Measurements from ENCODE around the gene AOX1.
"Not testable (repeated sequence)": the region's sequence is repeated elsewhere in the genome, so short reads cannot be mapped to it uniquely, and the experiment has no call there.

The AOX1 gene

GRCh38 chr2:200702044-200702443 is 116.2 kb downstream of the AOX1 start:
- no peak for DNase-seq (ENCODE audit: low read depth)

DNA sequence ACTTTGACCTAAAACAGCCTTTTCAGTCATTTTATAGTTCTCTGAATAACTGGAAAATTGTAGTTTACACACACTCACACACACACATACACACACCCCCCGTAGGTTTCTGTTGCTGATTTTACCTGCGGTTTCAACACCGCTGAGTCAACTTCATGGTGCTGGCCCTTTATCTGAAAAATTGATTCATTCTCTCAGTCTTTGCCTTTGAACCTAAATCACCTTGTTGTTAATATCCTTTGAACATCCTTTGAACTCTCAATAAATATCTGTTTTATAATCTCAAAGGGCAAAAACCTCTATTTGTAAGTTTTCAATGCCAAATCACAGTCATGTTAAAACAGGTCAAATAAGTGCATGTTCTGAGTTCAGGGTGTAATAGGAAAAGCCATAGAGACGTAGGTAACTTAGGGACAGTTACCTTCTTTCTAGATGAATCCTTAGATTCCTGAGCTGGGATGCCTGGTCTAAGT is 116.9 kb downstream of the AOX1 start:
- DNase-seq (ENCODE audit: low read depth) = no peak

DNA sequence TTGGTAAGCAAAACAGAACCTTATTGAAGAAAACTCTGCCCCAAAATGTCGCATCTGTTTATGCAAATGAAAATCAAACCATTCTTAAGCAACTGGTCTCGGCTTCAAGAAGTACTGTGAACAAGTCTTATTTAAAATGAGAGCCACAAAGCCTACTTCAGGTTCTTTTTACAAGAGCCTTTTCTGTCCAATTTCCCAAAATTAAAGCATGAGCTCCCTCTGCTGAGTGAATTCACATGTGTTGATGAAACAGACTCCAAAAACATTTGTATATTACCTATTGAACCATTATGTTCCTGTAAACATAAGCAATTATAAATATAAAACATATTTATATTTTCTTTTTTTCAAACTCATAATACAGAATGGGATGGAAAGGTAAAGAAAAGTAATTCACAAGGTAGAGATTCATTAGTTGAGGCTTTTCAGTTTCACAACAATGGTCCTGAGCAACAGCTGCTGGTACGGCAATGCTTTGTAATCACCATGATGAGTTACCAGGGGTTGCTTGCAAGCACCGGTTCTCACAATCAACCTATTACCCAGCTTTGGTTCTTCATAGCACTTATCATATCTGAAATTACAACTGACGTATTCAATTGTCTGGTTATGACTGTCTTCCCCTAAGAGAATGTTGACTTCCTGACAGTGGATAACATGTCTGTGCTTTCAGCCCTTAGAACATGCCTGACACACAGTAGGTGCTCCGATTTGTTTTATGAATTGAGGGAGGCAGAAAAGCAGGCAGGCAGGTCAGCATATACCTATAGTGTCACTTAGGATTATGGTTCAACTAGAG is 117.5 kb downstream of the AOX1 start:
- DNase-seq (ENCODE audit: low read depth) = no peak

DNA sequence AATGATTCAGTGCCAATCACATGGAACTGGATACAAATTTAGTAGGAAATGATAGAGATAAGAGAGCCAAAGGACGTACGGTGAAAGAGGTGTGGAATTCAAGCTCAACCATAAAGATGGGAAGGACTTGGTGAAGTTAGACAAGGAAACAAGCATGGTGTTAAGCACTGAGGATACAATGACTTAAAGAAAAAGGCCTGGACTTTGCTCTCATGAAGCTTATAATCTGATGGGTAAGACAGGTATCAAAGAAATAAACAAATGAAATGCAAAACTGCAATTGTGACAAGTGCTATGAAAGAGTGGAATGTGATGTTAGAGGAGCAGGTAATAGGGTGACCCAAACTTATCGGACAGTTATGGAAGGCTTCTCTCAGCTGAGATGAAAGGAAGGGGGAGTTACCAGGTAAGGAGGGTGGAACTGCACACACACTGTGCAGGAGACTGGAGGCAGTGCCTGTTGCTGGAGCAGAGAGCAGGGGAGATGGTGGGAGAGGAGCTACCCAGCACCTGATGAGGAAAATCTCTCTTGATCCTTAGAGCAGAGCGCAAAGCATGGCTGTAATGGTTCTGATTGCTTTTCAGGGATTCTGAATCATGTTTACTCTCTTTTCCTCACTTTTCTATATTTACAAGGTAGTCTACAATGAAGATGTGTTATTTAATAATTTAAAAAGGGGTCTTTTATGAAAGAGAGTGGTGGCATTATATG is 118.3 kb downstream of the AOX1 start:
- DNase-seq (ENCODE audit: low read depth) = no peak

- no peak for DNase-seq (ENCODE audit: low read depth)
Measured at GRCh38 chr2:200705305-200706041, 119.7 kb downstream of the AOX1 start.

- DNase-seq (ENCODE audit: low read depth) = no peak
Measured at GRCh38 chr2:200708943-200709342, 123.1 kb downstream of the AOX1 start.

DNA sequence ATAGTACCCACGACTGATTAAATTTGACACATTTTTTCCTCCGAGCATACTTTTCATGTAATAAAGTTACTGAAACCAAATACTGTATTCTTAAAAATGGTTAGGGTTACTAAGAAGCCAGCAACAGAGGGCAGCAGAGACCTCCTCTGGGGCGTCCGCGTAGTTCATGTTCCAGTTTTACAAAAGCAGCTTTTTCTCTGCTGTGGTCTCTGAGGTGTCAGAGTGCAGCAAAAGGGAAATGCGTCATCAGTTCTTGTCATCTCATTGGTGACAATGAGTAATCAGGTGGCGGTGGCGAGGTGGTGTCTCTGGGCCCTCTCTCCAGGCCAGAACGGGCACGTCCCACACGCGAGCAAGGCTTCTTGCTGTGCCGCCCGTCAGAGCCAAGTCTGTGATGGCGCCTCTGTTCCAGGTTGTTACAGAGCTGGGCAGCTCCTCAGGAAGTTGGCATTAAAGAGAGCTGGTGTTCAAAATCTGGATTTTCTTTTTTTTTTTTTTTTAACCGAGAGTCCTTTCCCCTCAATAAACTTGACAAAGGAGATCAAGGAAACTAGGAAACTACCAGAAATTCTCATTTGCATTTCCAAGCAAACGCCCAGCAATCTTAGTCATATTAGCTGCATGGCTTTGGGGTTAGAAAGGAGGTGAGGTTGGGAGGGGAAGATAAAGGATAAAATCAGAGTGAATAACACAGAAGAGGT is 127.3 kb downstream of the AOX1 start:
- DNase-seq (ENCODE audit: low read depth) = peak; percentile 86

DNA sequence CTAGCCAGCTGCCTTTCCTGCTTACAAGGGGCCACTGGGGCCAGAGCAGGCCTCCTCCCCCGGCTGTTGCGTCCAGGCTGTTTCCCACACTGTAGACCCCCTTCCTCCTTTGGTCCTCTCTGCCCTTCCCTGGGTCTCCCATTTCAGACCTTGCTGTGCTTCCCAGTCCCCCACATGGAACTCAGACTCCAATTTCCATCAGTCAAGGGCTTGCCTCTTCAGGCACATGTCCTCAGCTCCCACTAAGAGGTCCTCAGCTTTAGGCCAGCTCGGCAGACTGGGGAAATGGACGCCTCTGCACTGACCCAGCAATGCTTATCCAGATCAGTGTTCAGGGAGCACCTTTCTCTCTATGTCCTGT is 127.9 kb downstream of the AOX1 start:
- DNase-seq (ENCODE audit: low read depth) = no peak

DNA sequence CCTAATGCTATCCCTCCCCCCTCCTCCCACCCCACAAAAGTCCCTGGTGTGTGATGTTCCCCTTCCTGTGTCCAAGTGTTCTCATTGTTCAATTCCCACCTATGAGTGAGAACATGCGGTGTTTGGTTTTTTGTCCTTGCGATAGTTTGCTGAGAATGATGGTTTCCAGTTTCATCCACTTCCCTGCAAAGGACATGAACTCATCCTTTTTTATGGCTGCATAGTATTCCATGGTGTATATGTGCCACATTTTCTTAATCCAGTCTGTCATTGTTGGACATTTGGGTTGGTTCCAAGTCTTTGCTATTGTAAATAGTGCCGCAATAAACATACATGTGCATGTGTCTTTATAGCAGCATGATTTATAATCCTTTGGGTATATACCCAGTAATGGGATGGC is 129.2 kb downstream of the AOX1 start:
- not testable (repeated sequence) for DNase-seq (ENCODE audit: low read depth)

DNA sequence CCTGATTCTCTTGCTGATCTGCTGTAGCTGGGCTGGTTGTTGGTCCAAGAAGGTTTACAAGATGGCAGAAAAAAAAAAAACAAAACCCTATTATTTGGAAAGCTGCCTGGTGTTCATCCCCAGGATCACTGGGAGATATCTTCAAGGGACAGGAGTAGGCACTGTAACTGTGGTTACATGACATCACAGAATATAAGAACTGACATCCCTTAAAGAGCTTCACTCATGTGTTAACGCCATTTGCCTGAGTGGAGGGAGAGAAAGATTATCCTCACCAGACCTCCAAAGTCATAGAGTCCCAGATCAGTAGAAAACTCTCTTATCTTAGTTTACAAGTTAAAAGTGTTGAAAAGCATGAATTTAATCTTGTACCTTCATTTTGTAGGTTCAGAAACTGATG is 130.6 kb downstream of the AOX1 start:
- DNase-seq (ENCODE audit: low read depth) = no peak

Measured in activated T-cell treated with anti-CD3 and anti-CD28 coated beads for 1 hour (primary cell).